ENCODE results near the gene PRKCH.

Gene PRKCH

GRCh38 chr14:61341275-61342206 lies 20.2 kb downstream of the PRKCH start:
- DNase-seq: no peak

GRCh38 chr14:61342486-61342885 lies 21.1 kb downstream of the PRKCH start:
- DNase-seq: no peak

- no peak for DNase-seq
Observed at GRCh38 chr14:61342932-61343331, 21.6 kb downstream of the PRKCH start.

GRCh38 chr14:61343471-61343870 lies 22.1 kb downstream of the PRKCH start:
- no peak for DNase-seq

- no peak for DNase-seq
Observed at GRCh38 chr14:61343991-61344405, 22.6 kb downstream of the PRKCH start.

- no peak for DNase-seq
Observed at GRCh38 chr14:61344437-61345150, 23.2 kb downstream of the PRKCH start.

GRCh38 chr14:61345151-61345482 lies 23.7 kb downstream of the PRKCH start:
- DNase-seq: no peak

GRCh38 chr14:61346221-61346620 lies 24.8 kb downstream of the PRKCH start:
- no peak for DNase-seq

- DNase-seq: no peak
Observed at GRCh38 chr14:61346793-61347192, 25.4 kb downstream of the PRKCH start.

- DNase-seq: no peak
Observed at GRCh38 chr14:61347826-61348443, 26.6 kb downstream of the PRKCH start.

- DNase-seq: no peak
Observed at GRCh38 chr14:61350427-61351270, 29.3 kb downstream of the PRKCH start.

- DNase-seq: no peak
Observed at GRCh38 chr14:61351477-61351876, 30.1 kb downstream of the PRKCH start.

- no peak for DNase-seq
Observed at GRCh38 chr14:61355892-61356325, 34.5 kb downstream of the PRKCH start.

- no peak for DNase-seq
Observed at GRCh38 chr14:61357123-61357522, 35.7 kb downstream of the PRKCH start.

- DNase-seq: no peak
Observed at GRCh38 chr14:61358554-61359226, 37.3 kb downstream of the PRKCH start.

- DNase-seq: no peak
Observed at GRCh38 chr14:61360796-61361525, 39.6 kb downstream of the PRKCH start.

- DNase-seq: no peak
Observed at GRCh38 chr14:61362072-61362750, 40.8 kb downstream of the PRKCH start.

- DNase-seq: no peak
Observed at GRCh38 chr14:61364243-61364642, 42.9 kb downstream of the PRKCH start.

GRCh38 chr14:61365667-61366212 lies 44.4 kb downstream of the PRKCH start:
- no peak for DNase-seq

GRCh38 chr14:61368114-61368710 lies 46.8 kb downstream of the PRKCH start:
- no peak for DNase-seq
